ENCODE measurements around the gene FXYD2. TPM values are rescaled to one million over a fixed set of nuclear protein-coding genes. Genes with fewer than 3 reads are reported as not detected.

Gene FXYD2
- total and polyA plus RNA-seq, 2 of the 4 experiments (the other 2 are of a cell fraction), result 0.09 TPM; not detected in 1

DNA sequence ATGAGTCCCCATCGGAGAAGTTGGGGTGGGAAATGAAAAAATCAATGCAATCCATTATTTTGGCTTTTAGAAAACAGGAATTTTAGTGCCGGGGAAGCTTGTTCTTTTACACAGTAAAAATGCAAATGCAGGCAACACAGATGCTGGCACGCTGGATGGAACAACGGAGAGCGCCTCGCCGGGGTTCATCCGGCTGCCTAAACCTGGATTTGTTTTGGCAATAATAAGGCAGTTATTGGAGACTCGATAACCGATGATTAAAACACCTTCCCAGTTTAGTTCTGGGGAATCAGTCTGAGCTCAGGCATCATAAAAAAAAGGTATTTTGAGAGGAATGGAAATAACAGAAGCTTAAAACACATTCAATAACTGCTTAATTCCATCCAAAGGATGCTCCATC, 30.4 kb downstream of the FXYD2 start:
- Histone ChIP-seq H3K79me1 (ENCODE audit: low read depth in 1 of 2, low read length in 2 of 2) (no peaks in the 10 kb centered on the region), H2AFZ (replicated peaks; ENCODE audit: low read length, poor library complexity) (no peak overlapping the region), H3K4me3 (ENCODE audit: insufficient read depth, low read depth, low read length) (no peak overlapping the region), H3K18ac (ENCODE audit: low read depth, low read length) (no peak overlapping the region), H3K36me3 (ENCODE audit: control insufficient read depth, insufficient read depth, low read length) (no peaks in the 10 kb centered on the region), H3K9ac (ENCODE audit: low read depth, low read length) (no peak overlapping the region), H3K56ac (ENCODE audit: extremely low read depth, insufficient read depth, low read length) (no peak overlapping the region), H3K4me2 (ENCODE audit: low read depth, low read length) (no peak overlapping the region), H3K27me3 (ENCODE audit: control insufficient read depth, insufficient read depth, low read length) (peaks cover 48% of the 10 kb centered on the region), H2BK120ac (ENCODE audit: low read depth, low read length) (no peak overlapping the region), H3K9me3 (ENCODE audit: control insufficient read depth, insufficient read depth, low read length) (no peaks in the 10 kb centered on the region), H4K91ac (ENCODE audit: insufficient read depth, low read depth, low read length) (no peak overlapping the region), H4K20me1 (ENCODE audit: insufficient read depth, low read length) (no peaks in the 10 kb centered on the region), H3K14ac (replicated peaks; ENCODE audit: low read depth, low read length) (no peak overlapping the region), H2BK20ac (ENCODE audit: low read depth, low read length) (no peak overlapping the region), H3K23ac (ENCODE audit: low read depth, low read length) (no peak overlapping the region), H4K8ac (ENCODE audit: low read depth in 2 of 2, low read length in 2 of 2) (no peak overlapping the region), H3K9me1 (ENCODE audit: insufficient read depth, low read length) (no peaks in the 10 kb centered on the region), H4K5ac (ENCODE audit: low read depth, low read length) (no peak overlapping the region), H3K4ac (ENCODE audit: low read depth, low read length) (no peak overlapping the region), H2AK5ac (ENCODE audit: low read depth, low read length) (no peak overlapping the region), H2BK15ac (ENCODE audit: low read depth, low read length) (no peak overlapping the region), H3K4me1 (ENCODE audit: control insufficient read depth, insufficient read depth, low read length) (no peaks in the 10 kb centered on the region), H2BK5ac (ENCODE audit: low read depth, low read length, poor library complexity, severe bottlenecking) (no peak overlapping the region), H3K27ac (ENCODE audit: insufficient read depth, low read length) (no peak overlapping the region), H2AK9ac (replicated peaks; ENCODE audit: low read depth, low read length, poor library complexity) (no peak overlapping the region)
- DNase-seq, result no peak
- ChIA-PET POLR2A (ENCODE audit: unreplicated experiment) (no interaction called here), CTCF (interaction anchor here (0.7 kb wide), 1 partner anchor 240 kb away, joined by 3 read pairs; no protein-coding TSS in a partner anchor)
- no peak for ATAC-seq (ENCODE audit: low read depth)
- TF ChIP-seq, protein P1, sequence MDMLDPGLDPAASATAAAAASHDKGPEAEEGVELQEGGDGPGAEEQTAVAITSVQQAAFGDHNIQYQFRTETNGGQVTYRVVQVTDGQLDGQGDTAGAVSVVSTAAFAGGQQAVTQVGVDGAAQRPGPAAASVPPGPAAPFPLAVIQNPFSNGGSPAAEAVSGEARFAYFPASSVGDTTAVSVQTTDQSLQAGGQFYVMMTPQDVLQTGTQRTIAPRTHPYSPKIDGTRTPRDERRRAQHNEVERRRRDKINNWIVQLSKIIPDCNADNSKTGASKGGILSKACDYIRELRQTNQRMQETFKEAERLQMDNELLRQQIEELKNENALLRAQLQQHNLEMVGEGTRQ (IDR thresholded peaks at IDR 0.05; ENCODE audit: low read depth, low read length), result no peak
- TF ChIP-seq RAD21 (IDR thresholded peaks at IDR 0.05; ENCODE audit: low read length), result no peak
- no peak for TF ChIP-seq RCOR1 (IDR thresholded peaks at IDR 0.05; ENCODE audit: insufficient replicate concordance, low read length)
- TF ChIP-seq, protein P2, sequence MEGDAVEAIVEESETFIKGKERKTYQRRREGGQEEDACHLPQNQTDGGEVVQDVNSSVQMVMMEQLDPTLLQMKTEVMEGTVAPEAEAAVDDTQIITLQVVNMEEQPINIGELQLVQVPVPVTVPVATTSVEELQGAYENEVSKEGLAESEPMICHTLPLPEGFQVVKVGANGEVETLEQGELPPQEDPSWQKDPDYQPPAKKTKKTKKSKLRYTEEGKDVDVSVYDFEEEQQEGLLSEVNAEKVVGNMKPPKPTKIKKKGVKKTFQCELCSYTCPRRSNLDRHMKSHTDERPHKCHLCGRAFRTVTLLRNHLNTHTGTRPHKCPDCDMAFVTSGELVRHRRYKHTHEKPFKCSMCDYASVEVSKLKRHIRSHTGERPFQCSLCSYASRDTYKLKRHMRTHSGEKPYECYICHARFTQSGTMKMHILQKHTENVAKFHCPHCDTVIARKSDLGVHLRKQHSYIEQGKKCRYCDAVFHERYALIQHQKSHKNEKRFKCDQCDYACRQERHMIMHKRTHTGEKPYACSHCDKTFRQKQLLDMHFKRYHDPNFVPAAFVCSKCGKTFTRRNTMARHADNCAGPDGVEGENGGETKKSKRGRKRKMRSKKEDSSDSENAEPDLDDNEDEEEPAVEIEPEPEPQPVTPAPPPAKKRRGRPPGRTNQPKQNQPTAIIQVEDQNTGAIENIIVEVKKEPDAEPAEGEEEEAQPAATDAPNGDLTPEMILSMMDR (conservative IDR thresholded peaks at IDR 0.05; ENCODE audit: low read depth, low read length), result no peak
- no peak for TF ChIP-seq FOS (IDR thresholded peaks at IDR 0.05; ENCODE audit: low read depth, low read length)
- no peak for TF ChIP-seq BHLHE40 (IDR thresholded peaks at IDR 0.05; ENCODE audit: low read depth, low read length)
- TF ChIP-seq CEBPB (IDR thresholded peaks at IDR 0.05; ENCODE audit: low read depth, low read length), result no peak
- no CpG with 5 or more reads among the region's 10 CpGs for WGBS, 2 experiments (ENCODE audit: extremely low coverage in 2 of 2, insufficient read length in 1 of 2)
- BruUV-seq (replicated peaks), result no TSS peak
- dilution Hi-C loops (cut with HindIII; ENCODE audit: low sequenced_read_pairs, unreplicated experiment) (no loop called here), in situ Hi-C loops (cut with MboI; ENCODE audit: low sequenced_read_pairs) (no loop called here), intact Hi-C loops (cut with micrococcal nuclease) (no loop called here)

Data from IMR-90 (cell line).